H9 (cell line): ENCODE measurements around the gene NUDT21. TPM values are rescaled to one million over a fixed set of nuclear protein-coding genes. Genes with fewer than 3 reads are reported as not detected.

ENCODE experiments used
- DNase-seq: peaks from one replicate; pipeline ENCODE4 v3.0.0-alpha.2; 2017
- H2AFZ ChIP-seq: one replicate; pipeline ENCODE4 v1.6.1; 2013; ENCODE audit warnings: mild to moderate bottlenecking, low read length, control low read depth, moderate library complexity
- H2AK5ac ChIP-seq: 2 replicates; pipeline ENCODE4 v1.6.1; 2013; ENCODE audit warnings: low read length, control low read depth, mixed read lengths; ENCODE audit not compliant: insufficient read length
- H2BK120ac ChIP-seq: one replicate; pipeline ENCODE4 v1.6.1; 2013; ENCODE audit warnings: low read depth, mild to moderate bottlenecking, low read length, control low read depth, inconsistent platforms; ENCODE audit not compliant: poor library complexity, severe bottlenecking
- H2BK12ac ChIP-seq: 2 replicates; pipeline ENCODE4 v1.6.1; 2013; ENCODE audit warnings: low read length, control low read depth, mixed read lengths, low read depth; ENCODE audit not compliant: insufficient read length
- H2BK15ac ChIP-seq: 2 replicates; pipeline ENCODE4 v1.6.1; 2013; ENCODE audit warnings: low read depth, low read length, control low read depth
- H2BK20ac ChIP-seq: one replicate; pipeline ENCODE4 v1.6.1; 2013; ENCODE audit warnings: low read depth, mild to moderate bottlenecking, low read length, control low read depth, inconsistent platforms; ENCODE audit not compliant: poor library complexity, severe bottlenecking
- H2BK5ac ChIP-seq: 2 replicates; pipeline ENCODE4 v1.6.1; 2013; ENCODE audit warnings: low read length, control low read depth, mixed read lengths; ENCODE audit not compliant: insufficient read length
- H3K14ac ChIP-seq: 2 replicates; pipeline ENCODE4 v1.6.1; 2013; ENCODE audit warnings: low read length, control low read depth; ENCODE audit not compliant: insufficient read depth
- H3K18ac ChIP-seq: 2 replicates; pipeline ENCODE4 v1.6.1; 2013; ENCODE audit warnings: low read depth, mild to moderate bottlenecking, mixed read lengths, low read length, control low read depth; ENCODE audit not compliant: insufficient read length
- H3K23ac ChIP-seq: 2 replicates; pipeline ENCODE4 v1.6.1; 2013; ENCODE audit warnings: low read length, control low read depth, mixed read lengths, low read depth; ENCODE audit not compliant: insufficient read length
- H3K23me2 ChIP-seq: 2 replicates; pipeline ENCODE4 v1.6.1; 2013; ENCODE audit warnings: low read depth, mild to moderate bottlenecking, mixed read lengths, low read length, control low read depth; ENCODE audit not compliant: insufficient read length, poor library complexity, severe bottlenecking
- H3K27ac ChIP-seq: 2 replicates; pipeline ENCODE4 v1.5.1; 2013; ENCODE audit warnings: low read length, control low read depth, mixed read lengths, low read depth; ENCODE audit not compliant: insufficient read length
- H3K27me3 ChIP-seq: 2 replicates; pipeline ENCODE4 v1.6.1; 2013; ENCODE audit warnings: low read length, control low read depth, inconsistent platforms; ENCODE audit not compliant: insufficient read depth
- H3K4ac ChIP-seq: 2 replicates; pipeline ENCODE4 v1.6.1; 2013; ENCODE audit warnings: low read depth, mild to moderate bottlenecking, control low read depth, inconsistent platforms, low read length, moderate library complexity
- H3K4me1 ChIP-seq: 2 replicates; pipeline ENCODE4 v1.6.1; 2013; ENCODE audit warnings: low read length, control low read depth, inconsistent platforms; ENCODE audit not compliant: insufficient read depth
- H3K4me2 ChIP-seq: 2 replicates; pipeline ENCODE4 v1.6.1; 2013; ENCODE audit warnings: low read length, control low read depth, mixed read lengths; ENCODE audit not compliant: insufficient read length, insufficient read depth
- H3K56ac ChIP-seq: 2 replicates; pipeline ENCODE4 v1.6.1; 2013; ENCODE audit warnings: low read depth, mild to moderate bottlenecking, mixed read lengths, low read length, control low read depth; ENCODE audit not compliant: insufficient read length
- H3K79me1 ChIP-seq: 2 replicates; pipeline ENCODE4 v1.6.1; 2013; ENCODE audit warnings: low read depth, mild to moderate bottlenecking, moderate library complexity, low read length, control low read depth, inconsistent platforms; ENCODE audit not compliant: insufficient read depth, poor library complexity, severe bottlenecking
- H3K79me2 ChIP-seq: 2 replicates; pipeline ENCODE4 v1.6.1; 2013; ENCODE audit warnings: low read length, control low read depth, inconsistent platforms; ENCODE audit not compliant: insufficient read depth
- H3K9ac ChIP-seq: 2 replicates; pipeline ENCODE4 v1.6.1; 2013; ENCODE audit warnings: low read length, control low read depth, mixed read lengths; ENCODE audit not compliant: insufficient read length; ENCODE audit errors: extremely low read depth
- H3K9me3 ChIP-seq: one replicate; pipeline ENCODE4 v1.6.1; 2013; ENCODE audit warnings: low read depth, low read length, inconsistent platforms; ENCODE audit not compliant: control insufficient read depth
- H3T11ph ChIP-seq: one replicate; pipeline ENCODE4 v1.6.1; 2013; ENCODE audit warnings: mild to moderate bottlenecking, low read length, control low read depth, inconsistent platforms
- H4K20me1 ChIP-seq: one replicate; pipeline ENCODE4 v1.6.1; 2013; ENCODE audit not compliant: control insufficient read depth, insufficient read length, insufficient read depth
- H4K5ac ChIP-seq: 2 replicates; pipeline ENCODE4 v1.6.1; 2013; ENCODE audit warnings: low read depth, mild to moderate bottlenecking, mixed read lengths, low read length, control low read depth; ENCODE audit not compliant: insufficient read length
- H4K8ac ChIP-seq: replicated peaks from 2 replicates; pipeline ENCODE4 v1.6.1; 2013; ENCODE audit warnings: low read length, control low read depth, mixed read lengths, low read depth; ENCODE audit not compliant: insufficient read length
- H4K91ac ChIP-seq: 2 replicates; pipeline ENCODE4 v1.6.1; 2013; ENCODE audit warnings: low read depth, mild to moderate bottlenecking, moderate library complexity, mixed read lengths, low read length, control low read depth; ENCODE audit not compliant: insufficient read length
- H3K27ac Mint-ChIP-seq, 3 experiments: 2 replicates in 2 of 3; 3 replicates in 1 of 3; pipeline ENCODE4 v1.8.0; 2020 to 2021; ENCODE audit warnings: mixed read lengths in 3 of 3, mild to moderate bottlenecking in 1 of 3, moderate library complexity in 1 of 3
- H3K27me3 Mint-ChIP-seq: 2 replicates; pipeline ENCODE4 v1.8.0; 2021; ENCODE audit warnings: low read depth, mild to moderate bottlenecking, moderate library complexity, mixed read lengths
- H3K36me3 Mint-ChIP-seq, 3 experiments: 2 replicates in 2 of 3; 3 replicates in 1 of 3; pipeline ENCODE4 v1.8.0; 2020 to 2021; ENCODE audit warnings: low read depth in 3 of 3, mixed read lengths in 3 of 3; ENCODE audit not compliant: insufficient read depth in 1 of 3
- H3K4me1 Mint-ChIP-seq, 2 experiments: 2 replicates each; pipeline ENCODE4 v1.8.0; 2020; ENCODE audit warnings: mixed read lengths in 2 of 2
- H3K4me3 Mint-ChIP-seq, 2 experiments: 2 replicates in 1 of 2; 3 replicates in 1 of 2; pipeline ENCODE4 v1.8.0; 2020 to 2021; ENCODE audit warnings: mild to moderate bottlenecking in 2 of 2, mixed read lengths in 2 of 2, moderate library complexity in 1 of 2
- H3K9me3 Mint-ChIP-seq, 2 experiments: 2 replicates in 1 of 2; 3 replicates in 1 of 2; pipeline ENCODE4 v1.8.0; 2020; ENCODE audit warnings: mild to moderate bottlenecking in 2 of 2, mixed read lengths in 2 of 2, moderate library complexity in 1 of 2
- WGBS: extraction: QIAGEN DNeasy Blood & Tissue Kit; methylation state at CpG from one replicate; pipeline ENCODE4 v1.1.7; 2013; ENCODE audit warnings: missing lambda C conversion rate, low lambda C conversion rate, mixed read lengths; ENCODE audit not compliant: insufficient read length; ENCODE audit errors: extremely low coverage; 5-methylcytosine and 5-hydroxymethylcytosine counted together
- total RNA-seq: library from RNA; stranded (reverse); gene quantifications from 2 replicates; pipeline ENCODE4 v1.2.1, GENCODE V29; 2021
- TF ChIP-seq, protein P1 (sequence below): fragments of 200-600 bp; sonication (generic); conservative IDR thresholded peaks from 3 replicates; pipeline ENCODE4 v1.8.0; 2021; ENCODE audit warnings: antibody characterized with exemption, mild to moderate bottlenecking

NUDT21 gene
- total RNA-seq, 1 experiment from 2014 or later: 276 TPM

DNA sequence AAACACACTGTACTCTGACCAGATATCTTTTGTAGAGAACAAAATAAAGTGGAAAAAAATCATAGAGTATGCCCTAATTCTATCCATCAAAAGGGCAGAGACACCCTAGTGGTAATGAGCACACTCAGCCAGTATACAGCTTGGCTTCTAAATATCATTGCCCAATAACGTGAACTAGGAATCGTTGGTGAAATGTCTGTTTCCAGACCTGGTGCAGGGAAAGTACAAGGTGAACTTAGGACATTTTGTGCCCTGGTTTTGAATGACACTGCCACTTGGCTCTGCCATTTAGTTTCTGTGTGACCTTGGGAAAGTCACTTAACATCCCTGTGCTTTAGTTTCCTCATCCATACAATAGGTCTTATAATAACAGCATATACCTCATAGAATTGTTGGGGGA is 39.5 kb downstream of the NUDT21 start:
- H3T11ph ChIP-seq: no peak overlapping the region
- no peak overlapping the region for H2BK20ac ChIP-seq
- Mint-ChIP-seq H3K27me3 (no peaks in the 10 kb centered on the region), H3K36me3 (peaks cover 11 to 35% (median 30%) of the 10 kb centered on the region in 3 experiments), H3K9me3 (no peaks in the 10 kb centered on the region), H3K4me3 (no peak overlapping the region), H3K4me1 (peaks cover 11 to 19% of the 10 kb centered on the region in 2 experiments), H3K27ac (no peak overlapping the region)
- H3K9ac ChIP-seq: no peak overlapping the region
- no peak overlapping the region for H4K91ac ChIP-seq
- H4K20me1 ChIP-seq: no peaks in the 10 kb centered on the region
- no peak overlapping the region for H2BK15ac ChIP-seq
- DNase-seq: no peak
- H3K14ac ChIP-seq: no peak overlapping the region
- peaks cover 6% of the 10 kb centered on the region; the same call in 1 of the 2 replicates for H3K4me1 ChIP-seq
- H2BK12ac ChIP-seq: no peak overlapping the region
- H3K4me2 ChIP-seq: no peak overlapping the region
- no peaks in the 10 kb centered on the region for H3K9me3 ChIP-seq
- TF ChIP-seq, protein P1, sequence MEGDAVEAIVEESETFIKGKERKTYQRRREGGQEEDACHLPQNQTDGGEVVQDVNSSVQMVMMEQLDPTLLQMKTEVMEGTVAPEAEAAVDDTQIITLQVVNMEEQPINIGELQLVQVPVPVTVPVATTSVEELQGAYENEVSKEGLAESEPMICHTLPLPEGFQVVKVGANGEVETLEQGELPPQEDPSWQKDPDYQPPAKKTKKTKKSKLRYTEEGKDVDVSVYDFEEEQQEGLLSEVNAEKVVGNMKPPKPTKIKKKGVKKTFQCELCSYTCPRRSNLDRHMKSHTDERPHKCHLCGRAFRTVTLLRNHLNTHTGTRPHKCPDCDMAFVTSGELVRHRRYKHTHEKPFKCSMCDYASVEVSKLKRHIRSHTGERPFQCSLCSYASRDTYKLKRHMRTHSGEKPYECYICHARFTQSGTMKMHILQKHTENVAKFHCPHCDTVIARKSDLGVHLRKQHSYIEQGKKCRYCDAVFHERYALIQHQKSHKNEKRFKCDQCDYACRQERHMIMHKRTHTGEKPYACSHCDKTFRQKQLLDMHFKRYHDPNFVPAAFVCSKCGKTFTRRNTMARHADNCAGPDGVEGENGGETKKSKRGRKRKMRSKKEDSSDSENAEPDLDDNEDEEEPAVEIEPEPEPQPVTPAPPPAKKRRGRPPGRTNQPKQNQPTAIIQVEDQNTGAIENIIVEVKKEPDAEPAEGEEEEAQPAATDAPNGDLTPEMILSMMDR: no peak
- no peak overlapping the region for H3K4ac ChIP-seq
- no peak overlapping the region for H2AFZ ChIP-seq
- no peaks in the 10 kb centered on the region for H3K79me2 ChIP-seq
- no peak overlapping the region for H3K23ac ChIP-seq
- H4K8ac ChIP-seq: no peak overlapping the region
- H3K18ac ChIP-seq: no peak overlapping the region
- no peak overlapping the region for H2BK120ac ChIP-seq
- H3K27me3 ChIP-seq: no peaks in the 10 kb centered on the region; the same call in 1 of the 2 replicates
- no peak overlapping the region for H2BK5ac ChIP-seq
- no peaks in the 10 kb centered on the region for H3K79me1 ChIP-seq
- no peak overlapping the region for H3K27ac ChIP-seq
- H3K23me2 ChIP-seq: no peaks in the 10 kb centered on the region
- no peak overlapping the region for H3K56ac ChIP-seq
- H2AK5ac ChIP-seq: no peak overlapping the region
- H4K5ac ChIP-seq: no peak overlapping the region
- no CpG with 5 or more reads among the region's 2 CpGs for WGBS
